ENCODE results near the gene RAD51B. TPM values are rescaled to one million over a fixed set of nuclear protein-coding genes. Genes with fewer than 3 reads are reported as not detected.

RAD51B gene
- total and polyA plus RNA-seq, 9 of the 15 experiments (the other 6 are each of a cell fraction or from before 2014, with no cell fraction given), result 8.5 to 17.3 (median 11.3) TPM

DNA sequence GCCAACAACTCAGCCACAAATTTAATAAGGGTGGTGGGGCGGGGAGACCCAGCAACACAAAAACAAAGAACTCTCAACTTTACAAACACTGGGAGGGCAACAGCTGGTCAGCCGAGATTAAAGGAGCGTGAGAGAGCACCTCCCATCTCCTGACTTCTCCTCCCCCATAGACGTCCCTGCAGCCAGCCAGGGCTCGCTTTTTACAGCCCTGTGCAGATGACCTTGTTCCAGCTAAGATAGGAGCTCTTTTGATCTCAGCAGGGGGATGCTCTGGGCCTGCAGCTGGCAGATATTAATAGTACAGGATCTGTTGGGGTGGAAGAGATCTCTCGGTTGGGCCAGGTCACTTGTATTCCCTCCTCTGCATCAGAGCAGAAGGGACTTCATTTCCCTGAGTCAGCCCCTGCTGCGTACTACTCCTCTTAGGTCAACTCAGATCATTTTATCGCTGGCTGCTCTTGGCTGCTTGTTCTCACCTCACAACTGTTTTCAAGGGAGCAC lies 475.8 kb downstream of the RAD51B start (continued):
- TF ChIP-seq, protein P1, sequence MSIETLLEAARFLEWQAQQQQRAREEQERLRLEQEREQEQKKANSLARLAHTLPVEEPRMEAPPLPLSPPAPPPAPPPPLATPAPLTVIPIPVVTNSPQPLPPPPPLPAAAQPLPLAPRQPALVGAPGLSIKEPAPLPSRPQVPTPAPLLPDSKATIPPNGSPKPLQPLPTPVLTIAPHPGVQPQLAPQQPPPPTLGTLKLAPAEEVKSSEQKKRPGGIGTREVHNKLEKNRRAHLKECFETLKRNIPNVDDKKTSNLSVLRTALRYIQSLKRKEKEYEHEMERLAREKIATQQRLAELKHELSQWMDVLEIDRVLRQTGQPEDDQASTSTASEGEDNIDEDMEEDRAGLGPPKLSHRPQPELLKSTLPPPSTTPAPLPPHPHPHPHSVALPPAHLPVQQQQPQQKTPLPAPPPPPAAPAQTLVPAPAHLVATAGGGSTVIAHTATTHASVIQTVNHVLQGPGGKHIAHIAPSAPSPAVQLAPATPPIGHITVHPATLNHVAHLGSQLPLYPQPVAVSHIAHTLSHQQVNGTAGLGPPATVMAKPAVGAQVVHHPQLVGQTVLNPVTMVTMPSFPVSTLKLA (conservative IDR thresholded peaks at IDR 0.05), result peak; percentile 29 to 51; a peak in 2 of 4 replicates
- TF ChIP-seq CC2D1A (IDR thresholded peaks at IDR 0.05) (peak; percentile 99), POLR2AphosphoS2 (IDR thresholded peaks at IDR 0.05; ENCODE audit: low read length) (no peak), HLTF (IDR thresholded peaks at IDR 0.05) (no peak), SETDB1 (IDR thresholded peaks at IDR 0.05; ENCODE audit: low read length) (no peak), GATA2 (CRISPR knock-in tag; IDR thresholded peaks at IDR 0.05) (peak; percentile 93), ZNF639 (CRISPR knock-in tag; conservative IDR thresholded peaks at IDR 0.05 in 1 of 2, IDR thresholded peaks at IDR 0.05 in 1 of 2) (peak in 1 of 2 experiments; percentile 55; a peak in 1 of 4 replicates), HSF4 (CRISPR knock-in tag; IDR thresholded peaks at IDR 0.05; ENCODE audit: borderline replicate concordance) (no peak), NFE2L1 (tag; IDR thresholded peaks at IDR 0.05; ENCODE audit: borderline replicate concordance, low read depth) (no peak), STAT5A (IDR thresholded peaks at IDR 0.05; ENCODE audit: borderline replicate concordance, low read length) (peak; percentile 88), ZNF699 (CRISPR knock-in tag; IDR thresholded peaks at IDR 0.05; ENCODE audit: insufficient replicate concordance) (no peak), KDM2B (CRISPR knock-in tag; IDR thresholded peaks at IDR 0.05) (no peak), HDAC1 (IDR thresholded peaks at IDR 0.05) (peak; percentile 21 to 88; a peak in 3 of 4 replicates), DACH1 (IDR thresholded peaks at IDR 0.05; ENCODE audit: partially characterized antibody) (peak; percentile 96), DIDO1 (tag; IDR thresholded peaks at IDR 0.05; ENCODE audit: low read depth) (no peak), SMARCC2 (IDR thresholded peaks at IDR 0.05; ENCODE audit: low read depth) (peak; percentile 87), DLX4 (CRISPR knock-in tag; IDR thresholded peaks at IDR 0.05) (no peak), HMG20A (CRISPR knock-in tag; conservative IDR thresholded peaks at IDR 0.05) (no peak), GTF3C2 (IDR thresholded peaks at IDR 0.05; ENCODE audit: borderline replicate concordance, extremely low read depth, insufficient read length) (no peak), CTBP1 (IDR thresholded peaks at IDR 0.05; ENCODE audit: borderline replicate concordance) (peak; percentile 97), TEAD1 (CRISPR knock-in tag; IDR thresholded peaks at IDR 0.05) (0 out of 4 replicates have a peak, but pooled peaks of 1 of the 2 experiments have one; percentile 56), MEF2A (IDR thresholded peaks at IDR 0.05; ENCODE audit: control insufficient read depth, low read depth, low read length) (peak; percentile 95), ZNF507 (tag; conservative IDR thresholded peaks at IDR 0.05) (no peak)

Measured in K562 (cell line).